WTC11 (cell line): Measurements from ENCODE around the gene VSX1.

ENCODE experiments used
- FOXJ3 ChIP-seq: sonication (generic); formaldehyde crosslinking; IDR thresholded peaks from 2 replicates; pipeline ENCODE4 v1.9.0; 2021; ENCODE audit warnings: missing genetic modification reagents, mild to moderate bottlenecking, borderline replicate concordance
- SOX15 ChIP-seq: fragments of 250-450 bp; sonication (Bioruptor Pico); IDR thresholded peaks from 2 replicates; pipeline ENCODE4 v1.9.0; 2021; ENCODE audit warnings: mild to moderate bottlenecking
- SP1 ChIP-seq: sonication (generic); formaldehyde crosslinking; conservative IDR thresholded peaks from 2 replicates; pipeline ENCODE4 v1.8.1; 2022; ENCODE audit warnings: missing genetic modification reagents
- ZNF416 ChIP-seq: fragments of 250-450 bp; sonication (Bioruptor Pico); IDR thresholded peaks from 2 replicates; pipeline ENCODE4 v1.9.0; 2021; ENCODE audit warnings: mild to moderate bottlenecking, inconsistent platforms
- ZNF423 ChIP-seq: fragments of 250-450 bp; sonication (Bioruptor Pico); IDR thresholded peaks from 2 replicates; pipeline ENCODE4 v2.1.2; 2022; ENCODE audit warnings: mild to moderate bottlenecking, moderate library complexity
- TF ChIP-seq, protein P1 (sequence below): sonication (generic); formaldehyde crosslinking; IDR thresholded peaks from 2 replicates; pipeline ENCODE4 v1.8.1; 2022; ENCODE audit warnings: low read depth, missing genetic modification reagents, borderline replicate concordance
- TF ChIP-seq, protein P2 (sequence below): fragments of 200-600 bp; IDR thresholded peaks from 2 replicates; pipeline ENCODE4 v1.8.0; 2022; ENCODE audit warnings: antibody characterized with exemption
- TF ChIP-seq, protein P3 (sequence below): fragments of 250-450 bp; sonication (Bioruptor Pico); IDR thresholded peaks from 2 replicates; pipeline ENCODE4 v1.9.0; 2021; ENCODE audit warnings: moderate library complexity, mild to moderate bottlenecking, inconsistent platforms, borderline replicate concordance
- TF ChIP-seq, protein P4 (sequence below): sonication (generic); formaldehyde crosslinking; IDR thresholded peaks from 2 replicates; pipeline ENCODE4 v1.8.0; 2022; ENCODE audit warnings: mild to moderate bottlenecking, missing genetic modification reagents
- TF ChIP-seq, protein P5 (sequence below): sonication (generic); formaldehyde crosslinking; IDR thresholded peaks from 2 replicates; pipeline ENCODE4 v1.8.1; 2023; ENCODE audit warnings: mild to moderate bottlenecking, missing genetic modification reagents, borderline replicate concordance
- TF ChIP-seq, protein P6 (sequence below): sonication (generic); formaldehyde crosslinking; IDR thresholded peaks from 2 replicates; pipeline ENCODE4 v1.8.1; 2023; ENCODE audit warnings: mild to moderate bottlenecking, missing genetic modification reagents, moderate library complexity
- TF ChIP-seq, protein P7 (sequence below): sonication (generic); formaldehyde crosslinking; IDR thresholded peaks from 2 replicates; pipeline ENCODE4 v1.8.1; 2023; ENCODE audit warnings: mild to moderate bottlenecking, moderate library complexity, missing genetic modification reagents

DNA sequence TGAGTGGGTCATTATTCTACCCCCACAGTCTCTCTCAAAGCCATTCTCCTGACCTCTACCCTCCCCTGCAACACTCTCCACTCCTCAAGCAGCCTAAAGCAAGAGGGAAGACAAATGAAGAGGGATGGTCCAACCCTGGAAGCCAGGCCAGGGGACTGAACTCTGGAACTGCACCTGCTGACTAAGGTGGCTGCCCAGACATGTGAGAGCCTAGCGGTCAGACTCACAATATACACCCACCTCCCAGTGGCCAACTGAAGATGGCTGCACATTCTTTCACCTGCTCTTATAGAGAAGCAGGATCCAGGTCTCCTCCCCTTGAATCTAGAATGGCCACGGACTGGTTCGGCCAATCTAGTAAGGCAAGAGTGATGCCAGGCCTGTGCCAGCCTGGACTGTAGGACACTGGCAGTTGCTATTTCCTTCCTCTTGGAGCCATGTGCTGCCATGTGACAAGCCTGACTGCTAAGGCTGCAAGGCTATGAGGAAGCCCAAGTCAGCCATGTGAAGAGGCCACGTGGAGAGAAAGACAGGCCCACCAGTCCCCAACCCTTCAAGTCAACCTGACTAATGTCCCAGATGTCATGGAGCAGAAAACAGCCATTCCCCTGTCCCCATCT is 55.8 kb downstream of the VSX1 start:
- no peak for TF ChIP-seq FOXJ3 (CRISPR knock-in tag)
- TF ChIP-seq, protein P1, sequence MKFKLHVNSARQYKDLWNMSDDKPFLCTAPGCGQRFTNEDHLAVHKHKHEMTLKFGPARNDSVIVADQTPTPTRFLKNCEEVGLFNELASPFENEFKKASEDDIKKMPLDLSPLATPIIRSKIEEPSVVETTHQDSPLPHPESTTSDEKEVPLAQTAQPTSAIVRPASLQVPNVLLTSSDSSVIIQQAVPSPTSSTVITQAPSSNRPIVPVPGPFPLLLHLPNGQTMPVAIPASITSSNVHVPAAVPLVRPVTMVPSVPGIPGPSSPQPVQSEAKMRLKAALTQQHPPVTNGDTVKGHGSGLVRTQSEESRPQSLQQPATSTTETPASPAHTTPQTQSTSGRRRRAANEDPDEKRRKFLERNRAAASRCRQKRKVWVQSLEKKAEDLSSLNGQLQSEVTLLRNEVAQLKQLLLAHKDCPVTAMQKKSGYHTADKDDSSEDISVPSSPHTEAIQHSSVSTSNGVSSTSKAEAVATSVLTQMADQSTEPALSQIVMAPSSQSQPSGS (CRISPR knock-in tag), result no peak
- TF ChIP-seq, protein P2, sequence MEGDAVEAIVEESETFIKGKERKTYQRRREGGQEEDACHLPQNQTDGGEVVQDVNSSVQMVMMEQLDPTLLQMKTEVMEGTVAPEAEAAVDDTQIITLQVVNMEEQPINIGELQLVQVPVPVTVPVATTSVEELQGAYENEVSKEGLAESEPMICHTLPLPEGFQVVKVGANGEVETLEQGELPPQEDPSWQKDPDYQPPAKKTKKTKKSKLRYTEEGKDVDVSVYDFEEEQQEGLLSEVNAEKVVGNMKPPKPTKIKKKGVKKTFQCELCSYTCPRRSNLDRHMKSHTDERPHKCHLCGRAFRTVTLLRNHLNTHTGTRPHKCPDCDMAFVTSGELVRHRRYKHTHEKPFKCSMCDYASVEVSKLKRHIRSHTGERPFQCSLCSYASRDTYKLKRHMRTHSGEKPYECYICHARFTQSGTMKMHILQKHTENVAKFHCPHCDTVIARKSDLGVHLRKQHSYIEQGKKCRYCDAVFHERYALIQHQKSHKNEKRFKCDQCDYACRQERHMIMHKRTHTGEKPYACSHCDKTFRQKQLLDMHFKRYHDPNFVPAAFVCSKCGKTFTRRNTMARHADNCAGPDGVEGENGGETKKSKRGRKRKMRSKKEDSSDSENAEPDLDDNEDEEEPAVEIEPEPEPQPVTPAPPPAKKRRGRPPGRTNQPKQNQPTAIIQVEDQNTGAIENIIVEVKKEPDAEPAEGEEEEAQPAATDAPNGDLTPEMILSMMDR, result no peak
- TF ChIP-seq ZNF423 (CRISPR knock-in tag), result no peak
- TF ChIP-seq SOX15 (CRISPR knock-in tag), result no peak
- TF ChIP-seq, protein P3, sequence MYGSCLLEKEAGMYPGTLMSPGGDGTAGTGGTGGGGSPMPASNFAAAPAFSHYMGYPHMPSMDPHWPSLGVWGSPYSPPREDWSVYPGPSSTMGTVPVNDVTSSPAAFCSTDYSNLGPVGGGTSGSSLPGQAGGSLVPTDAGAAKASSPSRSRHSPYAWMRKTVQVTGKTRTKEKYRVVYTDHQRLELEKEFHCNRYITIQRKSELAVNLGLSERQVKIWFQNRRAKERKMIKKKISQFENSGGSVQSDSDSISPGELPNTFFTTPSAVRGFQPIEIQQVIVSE (CRISPR knock-in tag), result no peak
- TF ChIP-seq, protein P4, sequence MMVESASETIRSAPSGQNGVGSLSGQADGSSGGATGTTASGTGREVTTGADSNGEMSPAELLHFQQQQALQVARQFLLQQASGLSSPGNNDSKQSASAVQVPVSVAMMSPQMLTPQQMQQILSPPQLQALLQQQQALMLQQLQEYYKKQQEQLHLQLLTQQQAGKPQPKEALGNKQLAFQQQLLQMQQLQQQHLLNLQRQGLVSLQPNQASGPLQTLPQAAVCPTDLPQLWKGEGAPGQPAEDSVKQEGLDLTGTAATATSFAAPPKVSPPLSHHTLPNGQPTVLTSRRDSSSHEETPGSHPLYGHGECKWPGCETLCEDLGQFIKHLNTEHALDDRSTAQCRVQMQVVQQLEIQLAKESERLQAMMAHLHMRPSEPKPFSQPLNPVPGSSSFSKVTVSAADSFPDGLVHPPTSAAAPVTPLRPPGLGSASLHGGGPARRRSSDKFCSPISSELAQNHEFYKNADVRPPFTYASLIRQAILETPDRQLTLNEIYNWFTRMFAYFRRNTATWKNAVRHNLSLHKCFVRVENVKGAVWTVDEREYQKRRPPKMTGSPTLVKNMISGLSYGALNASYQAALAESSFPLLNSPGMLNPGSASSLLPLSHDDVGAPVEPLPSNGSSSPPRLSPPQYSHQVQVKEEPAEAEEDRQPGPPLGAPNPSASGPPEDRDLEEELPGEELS, result no peak
- TF ChIP-seq, protein P5, sequence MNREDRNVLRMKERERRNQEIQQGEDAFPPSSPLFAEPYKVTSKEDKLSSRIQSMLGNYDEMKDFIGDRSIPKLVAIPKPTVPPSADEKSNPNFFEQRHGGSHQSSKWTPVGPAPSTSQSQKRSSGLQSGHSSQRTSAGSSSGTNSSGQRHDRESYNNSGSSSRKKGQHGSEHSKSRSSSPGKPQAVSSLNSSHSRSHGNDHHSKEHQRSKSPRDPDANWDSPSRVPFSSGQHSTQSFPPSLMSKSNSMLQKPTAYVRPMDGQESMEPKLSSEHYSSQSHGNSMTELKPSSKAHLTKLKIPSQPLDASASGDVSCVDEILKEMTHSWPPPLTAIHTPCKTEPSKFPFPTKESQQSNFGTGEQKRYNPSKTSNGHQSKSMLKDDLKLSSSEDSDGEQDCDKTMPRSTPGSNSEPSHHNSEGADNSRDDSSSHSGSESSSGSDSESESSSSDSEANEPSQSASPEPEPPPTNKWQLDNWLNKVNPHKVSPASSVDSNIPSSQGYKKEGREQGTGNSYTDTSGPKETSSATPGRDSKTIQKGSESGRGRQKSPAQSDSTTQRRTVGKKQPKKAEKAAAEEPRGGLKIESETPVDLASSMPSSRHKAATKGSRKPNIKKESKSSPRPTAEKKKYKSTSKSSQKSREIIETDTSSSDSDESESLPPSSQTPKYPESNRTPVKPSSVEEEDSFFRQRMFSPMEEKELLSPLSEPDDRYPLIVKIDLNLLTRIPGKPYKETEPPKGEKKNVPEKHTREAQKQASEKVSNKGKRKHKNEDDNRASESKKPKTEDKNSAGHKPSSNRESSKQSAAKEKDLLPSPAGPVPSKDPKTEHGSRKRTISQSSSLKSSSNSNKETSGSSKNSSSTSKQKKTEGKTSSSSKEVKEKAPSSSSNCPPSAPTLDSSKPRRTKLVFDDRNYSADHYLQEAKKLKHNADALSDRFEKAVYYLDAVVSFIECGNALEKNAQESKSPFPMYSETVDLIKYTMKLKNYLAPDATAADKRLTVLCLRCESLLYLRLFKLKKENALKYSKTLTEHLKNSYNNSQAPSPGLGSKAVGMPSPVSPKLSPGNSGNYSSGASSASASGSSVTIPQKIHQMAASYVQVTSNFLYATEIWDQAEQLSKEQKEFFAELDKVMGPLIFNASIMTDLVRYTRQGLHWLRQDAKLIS (CRISPR knock-in tag), result no peak
- TF ChIP-seq SP1 (CRISPR knock-in tag), result no peak
- TF ChIP-seq, protein P6, sequence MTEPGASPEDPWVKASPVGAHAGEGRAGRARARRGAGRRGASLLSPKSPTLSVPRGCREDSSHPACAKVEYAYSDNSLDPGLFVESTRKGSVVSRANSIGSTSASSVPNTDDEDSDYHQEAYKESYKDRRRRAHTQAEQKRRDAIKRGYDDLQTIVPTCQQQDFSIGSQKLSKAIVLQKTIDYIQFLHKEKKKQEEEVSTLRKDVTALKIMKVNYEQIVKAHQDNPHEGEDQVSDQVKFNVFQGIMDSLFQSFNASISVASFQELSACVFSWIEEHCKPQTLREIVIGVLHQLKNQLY (CRISPR knock-in tag), result no peak
- no peak for TF ChIP-seq ZNF416
- TF ChIP-seq, protein P7, sequence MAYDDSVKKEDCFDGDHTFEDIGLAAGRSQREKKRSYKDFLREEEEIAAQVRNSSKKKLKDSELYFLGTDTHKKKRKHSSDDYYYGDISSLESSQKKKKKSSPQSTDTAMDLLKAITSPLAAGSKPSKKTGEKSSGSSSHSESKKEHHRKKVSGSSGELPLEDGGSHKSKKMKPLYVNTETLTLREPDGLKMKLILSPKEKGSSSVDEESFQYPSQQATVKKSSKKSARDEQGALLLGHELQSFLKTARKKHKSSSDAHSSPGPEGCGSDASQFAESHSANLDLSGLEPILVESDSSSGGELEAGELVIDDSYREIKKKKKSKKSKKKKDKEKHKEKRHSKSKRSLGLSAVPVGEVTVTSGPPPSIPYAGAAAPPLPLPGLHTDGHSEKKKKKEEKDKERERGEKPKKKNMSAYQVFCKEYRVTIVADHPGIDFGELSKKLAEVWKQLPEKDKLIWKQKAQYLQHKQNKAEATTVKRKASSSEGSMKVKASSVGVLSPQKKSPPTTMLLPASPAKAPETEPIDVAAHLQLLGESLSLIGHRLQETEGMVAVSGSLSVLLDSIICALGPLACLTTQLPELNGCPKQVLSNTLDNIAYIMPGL, result no peak
